Ovary (tissue), 9 donors: ENCODE measurements around the gene IGDCC3. TPM values are rescaled to one million over a fixed set of nuclear protein-coding genes. Genes with fewer than 3 reads are reported as not detected.

Experiments
- DNase-seq, 5 donors: peaks; one replicate each; pipeline ENCODE4 v3.0.0-alpha.2; 2019 to 2020
- H3K27ac ChIP-seq, 2 donors: fragments of 200-600 bp; one replicate each; pipeline versions ENCODE4 v1.5.1 to v1.8.0; 2019 to 2022
- H3K27me3 ChIP-seq: fragments of 200-600 bp; one replicate; pipeline ENCODE4 v1.8.0; 2022
- H3K36me3 ChIP-seq: fragments of 200-600 bp; sonication (generic); one replicate; pipeline ENCODE4 v1.5.1; 2019
- H3K4me1 ChIP-seq: one replicate; pipeline ENCODE4 v1.8.1; 2013; ENCODE audit warnings: mild to moderate bottlenecking, moderate library complexity; ENCODE audit not compliant: insufficient read depth
- H3K4me3 ChIP-seq: fragments of 200-600 bp; sonication (generic); one replicate; pipeline ENCODE4 v1.5.1; 2017
- H3K9me3 ChIP-seq, 2 donors: fragments of 200-600 bp in 1 of 2; sonication (generic) in 1 of 2; one replicate each; pipeline versions ENCODE4 v1.5.1 to v1.8.1; 2013 to 2019; ENCODE audit warnings: mild to moderate bottlenecking in 1 of 2, moderate library complexity in 1 of 2
- EP300 ChIP-seq: sonication (generic); formaldehyde crosslinking; IDR thresholded peaks from one replicate; pipeline ENCODE4 v1.6.1; 2017; ENCODE audit warnings: antibody characterized with exemption
- POLR2A ChIP-seq: fragments of 450-650 bp; IDR thresholded peaks from one replicate; pipeline ENCODE4 v1.6.1; 2017; ENCODE audit warnings: antibody characterized with exemption, mild to moderate bottlenecking, moderate library complexity
- WGBS, 3 donors: extraction: QIAGEN DNeasy Blood & Tissue Kit in 1 of 3; methylation state at CpG; one replicate each; pipeline versions ENCODE4 v1.1.5 to v1.1.7; 2013 to 2017; 5-methylcytosine and 5-hydroxymethylcytosine counted together
- intact Hi-C, 4 donors: fragments of 100-400 bp; cut with DNase I; formaldehyde crosslinking; loops; one replicate each; pipeline versions ENCODE4 v1.11.0 to v1.15.1; 2022 to 2023
- polyA plus RNA-seq, 2 donors: library from polyadenylated mRNA; stranded (reverse); fragments of 200-250 nt in 1 of 2; fragments of 350-450 nt in 1 of 2; fragmentation: Illumina TruSeq in 1 of 2; extraction: RNeasy Lipid Tissue Mini Kit (QIAGEN cat#74804) in 1 of 2; gene quantifications; one replicate each; pipeline ENCODE4 v1.2.3, GENCODE V29; 2013 to 2014
- total RNA-seq, 7 donors: library from RNA; depleted of rRNA in 2 of 7; stranded (reverse); fragments of >200 nt in 2 of 7; fragmentation: NEBNext Ultra II Directional in 3 of 7; extraction: Animal tissue kit (Norgen Biotek cat#: 25700) in 3 of 7; gene quantifications; one replicate each; pipeline versions ENCODE4 v1.1.0 to v1.2.4, GENCODE V29; 2016 to 2023
- TF ChIP-seq, protein P1 (sequence below), 3 donors: fragments of 450-650 bp in 2 of 3; fragments of 200-600 bp in 1 of 3; IDR thresholded peaks; one replicate each; pipeline versions ENCODE4 v1.5.1 to v1.8.0; 2016 to 2022; ENCODE audit warnings: antibody characterized with exemption in 3 of 3, mild to moderate bottlenecking in 1 of 3
- donor health status: DM: no; HTN: no; CAD: no; lungs with moderate emphysema.
- donor health status: DM: no; HTN: no; CAD: no.
- donor health status: Bipolar disorder and iron deficiency.
- donor health status: DM: yes; HTN: yes; CAD: no.
- donor health status: DM: no; HTN: no; CAD: no.
- donor health status: DM: yes; HTN: yes; CAD: no.

IGDCC3 gene
- total and polyA plus RNA-seq, 9 donors, result 0.11 to 1.8 (median 0.74) TPM

DNA sequence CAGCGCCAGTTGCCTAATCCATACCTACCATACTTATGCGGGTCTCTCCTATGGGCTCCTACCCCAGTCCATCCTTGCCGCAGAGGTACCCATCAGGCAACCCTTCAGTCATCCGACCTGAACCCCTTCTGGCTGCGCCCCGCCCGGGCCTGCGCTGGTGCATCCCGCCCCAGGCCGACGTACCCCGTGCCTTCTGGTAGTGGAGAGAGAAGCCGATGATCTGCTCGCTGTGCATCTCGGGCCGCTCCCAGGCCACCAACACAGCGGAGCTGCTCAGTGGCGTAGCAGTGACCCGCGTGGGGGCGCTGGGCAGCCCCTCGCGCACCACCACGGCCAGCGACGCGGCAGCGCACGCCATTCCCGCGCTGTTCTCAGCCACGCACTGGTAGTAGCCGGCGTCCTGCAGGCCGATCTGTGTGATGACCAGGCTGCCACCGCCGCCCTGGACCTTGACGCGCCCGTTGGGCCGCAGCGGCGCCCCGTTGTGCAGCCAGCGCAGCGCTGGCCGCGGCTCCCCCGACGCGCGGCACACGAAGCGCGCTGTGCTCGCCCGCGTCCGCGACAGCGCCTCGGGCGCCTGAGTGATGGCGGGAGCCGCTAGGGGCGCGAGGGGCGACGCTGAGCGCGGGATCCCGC lies 17.9 kb upstream of the IGDCC3 start:
- intact Hi-C loops, result no loop called here
- Histone ChIP-seq H3K4me3 (no peak overlapping the region), H3K4me1 (no peaks in the 10 kb centered on the region), H3K36me3 (no peaks in the 10 kb centered on the region), H3K9me3 (no peaks in the 10 kb centered on the region), H3K27me3 (no peaks in the 10 kb centered on the region), H3K27ac (no peak overlapping the region)
- DNase-seq, result no peak
- WGBS, 3 donors, result 55 to 62% (median 58%) methylated on average over 71 to 72 of the region's 72 CpGs
- TF ChIP-seq, protein P1, sequence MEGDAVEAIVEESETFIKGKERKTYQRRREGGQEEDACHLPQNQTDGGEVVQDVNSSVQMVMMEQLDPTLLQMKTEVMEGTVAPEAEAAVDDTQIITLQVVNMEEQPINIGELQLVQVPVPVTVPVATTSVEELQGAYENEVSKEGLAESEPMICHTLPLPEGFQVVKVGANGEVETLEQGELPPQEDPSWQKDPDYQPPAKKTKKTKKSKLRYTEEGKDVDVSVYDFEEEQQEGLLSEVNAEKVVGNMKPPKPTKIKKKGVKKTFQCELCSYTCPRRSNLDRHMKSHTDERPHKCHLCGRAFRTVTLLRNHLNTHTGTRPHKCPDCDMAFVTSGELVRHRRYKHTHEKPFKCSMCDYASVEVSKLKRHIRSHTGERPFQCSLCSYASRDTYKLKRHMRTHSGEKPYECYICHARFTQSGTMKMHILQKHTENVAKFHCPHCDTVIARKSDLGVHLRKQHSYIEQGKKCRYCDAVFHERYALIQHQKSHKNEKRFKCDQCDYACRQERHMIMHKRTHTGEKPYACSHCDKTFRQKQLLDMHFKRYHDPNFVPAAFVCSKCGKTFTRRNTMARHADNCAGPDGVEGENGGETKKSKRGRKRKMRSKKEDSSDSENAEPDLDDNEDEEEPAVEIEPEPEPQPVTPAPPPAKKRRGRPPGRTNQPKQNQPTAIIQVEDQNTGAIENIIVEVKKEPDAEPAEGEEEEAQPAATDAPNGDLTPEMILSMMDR (IDR thresholded peaks at IDR 0.05), result no peak
- TF ChIP-seq EP300 (no peak), POLR2A (no peak)

DNA sequence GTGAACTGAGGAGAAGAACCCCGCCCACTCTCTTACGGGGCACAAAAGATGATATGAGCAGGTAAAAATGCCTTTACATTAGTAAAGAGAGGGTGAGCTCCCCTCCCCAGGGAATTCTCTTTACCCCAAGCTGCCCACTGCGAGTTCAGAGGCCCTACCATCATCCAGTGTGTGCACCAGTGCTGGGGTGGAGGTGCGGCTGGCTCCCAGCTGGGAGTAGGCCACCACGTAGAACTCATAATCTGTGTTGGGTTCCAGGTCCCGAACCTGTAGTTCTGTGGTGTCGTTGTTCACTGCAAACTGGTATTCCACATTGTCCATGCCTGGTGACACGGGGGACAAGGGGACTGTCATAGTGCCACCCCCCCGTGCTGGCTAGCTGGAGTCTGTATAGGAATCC lies 17.1 kb upstream of the IGDCC3 start:
- Histone ChIP-seq H3K27me3 (no peaks in the 10 kb centered on the region), H3K27ac (no peak overlapping the region), H3K4me1 (no peaks in the 10 kb centered on the region), H3K36me3 (no peaks in the 10 kb centered on the region), H3K9me3 (no peaks in the 10 kb centered on the region), H3K4me3 (no peak overlapping the region)
- no peak for DNase-seq
- TF ChIP-seq POLR2A, result no peak
- TF ChIP-seq EP300, result no peak
- TF ChIP-seq, protein P1 (IDR thresholded peaks at IDR 0.05), result no peak
- WGBS, 3 donors, result 87 to 90% (median 88%) methylated on average over 9 of the region's 9 CpGs
- intact Hi-C loops, result no loop called here

DNA sequence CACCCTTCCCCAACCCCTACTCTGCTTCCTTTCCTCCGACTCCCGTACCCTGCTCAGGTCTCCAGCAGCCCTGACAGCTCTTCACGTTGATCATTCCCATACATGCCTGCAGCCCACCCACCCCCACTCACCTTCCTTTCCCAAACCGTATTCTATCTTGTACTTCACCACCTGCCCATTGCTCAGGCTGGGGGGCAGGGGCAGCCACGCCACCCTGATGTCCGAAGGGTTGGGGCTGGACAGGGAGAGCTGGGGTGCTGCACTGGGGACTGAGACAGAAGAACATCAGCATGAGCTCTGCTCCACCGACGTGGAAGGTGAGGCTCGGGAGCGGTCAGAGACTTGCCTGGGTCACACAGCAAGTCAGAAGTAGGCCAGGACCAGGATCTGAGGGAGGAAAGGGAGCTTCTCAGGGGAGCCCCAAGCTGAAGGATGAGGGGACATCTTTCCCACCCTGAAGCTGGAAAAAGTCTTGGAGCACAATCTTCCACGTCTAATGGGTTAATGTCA lies 16.5 kb upstream of the IGDCC3 start:
- no peaks in the 10 kb centered on the region for H3K4me1 ChIP-seq
- 87 to 89% (median 87%) methylated on average over 11 of the region's 11 CpGs for WGBS, 3 donors
- H3K27me3 ChIP-seq, result no peaks in the 10 kb centered on the region
- intact Hi-C loops, result no loop called here
- no peaks in the 10 kb centered on the region for H3K36me3 ChIP-seq
- no peak overlapping the region for H3K27ac ChIP-seq
- TF ChIP-seq, protein P1 (IDR thresholded peaks at IDR 0.05), result no peak
- no peaks in the 10 kb centered on the region for H3K9me3 ChIP-seq
- no peak for DNase-seq
- H3K4me3 ChIP-seq, result no peak overlapping the region

DNA sequence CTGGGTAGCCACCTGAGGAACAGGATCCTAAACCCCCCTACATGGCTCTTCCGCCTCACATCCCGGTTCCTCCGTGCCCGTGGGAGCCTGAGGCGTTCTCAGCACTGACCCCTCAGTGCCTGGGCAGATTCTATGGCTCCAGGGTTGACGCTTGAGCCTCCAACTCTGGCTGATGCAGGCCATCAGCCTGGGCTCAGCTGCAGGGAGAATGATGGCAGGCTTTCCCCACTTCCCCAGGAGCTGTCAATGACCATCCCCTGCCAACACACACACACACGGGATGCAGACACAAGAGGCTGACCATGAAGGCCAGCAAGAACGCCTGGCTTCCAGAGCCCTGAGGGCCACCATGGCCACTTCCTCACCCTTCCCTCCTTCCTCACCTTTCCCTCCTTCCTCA lies 15.8 kb upstream of the IGDCC3 start:
- DNase-seq, result no peak
- 83 to 95% (median 92%) methylated on average over 8 of the region's 8 CpGs for WGBS, 3 donors

More for the DNA sequence above, 15.8 kb upstream of the IGDCC3 start:
- H3K4me3 ChIP-seq, result no peak overlapping the region
- TF ChIP-seq, protein P1 (IDR thresholded peaks at IDR 0.05), result no peak
- no peak for TF ChIP-seq POLR2A
- TF ChIP-seq EP300, result no peak
- no peaks in the 10 kb centered on the region for H3K9me3 ChIP-seq
- no peak overlapping the region for H3K27ac ChIP-seq
- no peaks in the 10 kb centered on the region for H3K27me3 ChIP-seq
- H3K4me1 ChIP-seq, result no peaks in the 10 kb centered on the region
- intact Hi-C loops, result no loop called here
- H3K36me3 ChIP-seq, result no peaks in the 10 kb centered on the region
